Subcutaneous abdominal adipose tissue (tissue), 5 donors: ENCODE data around the gene IFNL3.

Source experiments
- H3K27ac ChIP-seq: one replicate; pipeline ENCODE4 v1.7.0; 2013; ENCODE audit warnings: low read depth, mild to moderate bottlenecking, inconsistent platforms, low read length, moderate library complexity
- H3K27me3 ChIP-seq, 5 donors: one replicate each; pipeline ENCODE4 v1.7.0; 2013; ENCODE audit warnings: low read length in 5 of 5, inconsistent platforms in 1 of 5; ENCODE audit not compliant: control insufficient read depth in 5 of 5, insufficient read depth in 4 of 5
- H3K36me3 ChIP-seq, 5 donors: one replicate each; pipeline ENCODE4 v1.7.0; 2013; ENCODE audit warnings: low read length in 5 of 5; ENCODE audit not compliant: control insufficient read depth in 5 of 5, insufficient read depth in 5 of 5
- H3K4me1 ChIP-seq, 5 donors: one replicate each; pipeline ENCODE4 v1.7.0; 2013; ENCODE audit warnings: low read length in 5 of 5, mild to moderate bottlenecking in 3 of 5, moderate library complexity in 1 of 5; ENCODE audit not compliant: control insufficient read depth in 5 of 5, insufficient read depth in 5 of 5
- H3K4me3 ChIP-seq, 5 donors: one replicate each; pipeline ENCODE4 v1.7.0; 2013; ENCODE audit warnings: low read length in 5 of 5, low read depth in 1 of 5
- H3K9ac ChIP-seq, 5 donors: one replicate each; pipeline ENCODE4 v1.7.0; 2013; ENCODE audit warnings: low read length in 5 of 5, mild to moderate bottlenecking in 4 of 5, moderate library complexity in 3 of 5
- H3K9me3 ChIP-seq, 5 donors: one replicate each; pipeline ENCODE4 v1.7.0; 2013; ENCODE audit warnings: low read length in 5 of 5; ENCODE audit not compliant: control insufficient read depth in 5 of 5
- donor health status: healthy.
- donor health status: healthy.
- donor health status: healthy.
- donor health status: healthy.
- donor health status: healthy.

The IFNL3 gene

DNA sequence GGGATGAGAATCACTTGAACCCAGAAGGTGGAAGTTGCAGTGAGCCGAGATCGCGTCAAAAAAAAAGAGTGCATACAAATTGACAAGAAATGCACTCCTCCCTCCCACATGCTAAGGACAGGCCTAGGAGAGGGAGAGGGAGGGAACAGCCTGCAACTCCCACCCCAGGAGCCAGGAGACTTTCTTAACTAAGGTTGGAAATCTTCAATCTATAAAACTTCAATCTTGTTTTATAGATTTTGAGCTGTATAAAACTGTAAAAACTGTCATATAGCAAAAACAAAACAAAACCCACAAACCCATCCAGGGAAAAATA lies 39.4 kb downstream of the IFNL3 start:
- H3K4me1 ChIP-seq = no peaks in the 10 kb centered on the region

DNA sequence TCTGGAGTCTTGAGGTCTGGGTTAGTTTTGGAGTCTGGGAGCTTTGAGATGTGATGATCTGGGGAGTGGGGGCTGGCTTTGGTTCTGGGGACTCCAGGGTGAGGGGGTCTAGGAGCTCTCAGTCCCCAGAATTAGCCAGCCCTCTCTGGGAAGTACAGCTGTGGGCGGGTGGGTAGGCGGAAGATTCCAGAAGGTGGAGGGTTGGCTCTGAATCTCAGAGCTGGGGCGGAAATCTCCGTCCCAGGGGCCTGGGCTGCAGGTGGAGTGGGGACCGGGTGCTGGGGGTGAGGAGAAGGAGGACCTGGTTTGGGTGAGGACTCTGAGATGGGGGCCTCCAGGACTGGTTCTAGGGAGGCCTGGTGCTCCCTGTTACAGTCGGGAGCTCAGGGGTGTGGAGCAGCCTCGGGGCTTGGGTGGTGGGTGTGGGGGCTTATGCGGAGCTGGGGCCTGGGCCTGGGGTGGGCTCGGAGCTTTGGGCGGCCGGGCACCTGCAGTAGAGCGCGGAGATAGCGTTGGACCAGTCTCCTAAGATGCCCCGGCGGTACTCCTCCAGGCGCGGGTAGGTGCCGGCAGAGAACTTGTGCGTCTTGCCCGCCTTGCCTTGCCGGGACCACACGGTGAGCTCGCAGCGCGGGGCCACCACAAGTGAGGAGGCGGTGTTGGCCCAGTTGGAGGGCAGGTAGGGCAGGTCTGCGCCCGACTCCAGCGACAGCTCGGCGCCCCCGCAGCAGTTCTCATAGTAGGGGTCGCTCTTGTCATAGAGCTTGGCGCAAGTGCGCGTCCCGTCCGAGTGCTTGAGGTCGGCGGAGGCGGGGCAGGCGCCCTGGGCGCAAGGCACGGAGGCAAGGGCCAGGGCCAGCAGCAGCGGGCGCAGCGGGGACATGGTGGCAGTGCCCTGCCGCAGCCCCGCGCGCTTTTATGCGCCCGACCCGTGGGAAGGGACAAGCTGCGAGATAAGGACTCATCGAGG lies 41.1 kb downstream of the IFNL3 start, which contains the start of gene SYCN:
Gene SYCN (minus strand): TSS at position 892 of the 970 bp plus-strand sequence. CDS start 9 bp downstream, at position 883.
- Histone ChIP-seq H3K9me3 (no peaks in the 10 kb centered on the region), H3K4me1 (no peaks in the 10 kb centered on the region), H3K9ac (no peak within 1 kb of the TSS), H3K36me3 (no peaks in the 10 kb centered on the region), H3K4me3 (no peak within 1 kb of the TSS), H3K27ac (no peak within 1 kb of the TSS), H3K27me3 (peaks cover 18 to 53% (median 48%) of the 10 kb centered on the region in 5 donors)

More for the DNA sequence above, 39.4 kb downstream of the IFNL3 start:
- H3K27ac ChIP-seq = no peak overlapping the region
- H3K36me3 ChIP-seq = no peaks in the 10 kb centered on the region
- H3K27me3 ChIP-seq = peaks cover 12 to 46% (median 38%) of the 10 kb centered on the region in 5 donors
- H3K4me3 ChIP-seq = no peak overlapping the region
- H3K9ac ChIP-seq = no peak overlapping the region
- H3K9me3 ChIP-seq = no peaks in the 10 kb centered on the region

DNA sequence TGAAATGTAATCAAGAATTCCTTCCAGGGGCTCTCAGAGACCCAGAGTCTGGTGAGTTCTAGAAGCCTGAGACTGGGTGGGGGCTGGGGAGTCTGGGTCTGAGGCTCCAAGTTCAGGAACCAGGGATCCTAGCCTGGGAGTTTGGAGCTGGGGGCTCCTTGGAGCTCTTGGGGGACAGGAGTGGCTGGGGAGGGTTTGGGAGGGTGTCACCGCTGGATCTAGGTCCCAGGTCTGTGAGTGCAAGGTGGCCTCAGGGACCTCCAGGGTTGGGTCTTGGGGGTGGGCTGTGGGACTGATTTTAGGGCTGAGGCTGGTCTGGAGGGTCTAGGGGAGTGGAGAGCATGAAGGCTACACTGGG lies 41.8 kb downstream of the IFNL3 start:
- Histone ChIP-seq H3K36me3 (no peaks in the 10 kb centered on the region), H3K4me1 (no peaks in the 10 kb centered on the region), H3K27ac (no peak overlapping the region), H3K9ac (no peak overlapping the region), H3K9me3 (no peaks in the 10 kb centered on the region), H3K27me3 (peaks cover 18 to 54% (median 47%) of the 10 kb centered on the region in 5 donors), H3K4me3 (no peak overlapping the region)

DNA sequence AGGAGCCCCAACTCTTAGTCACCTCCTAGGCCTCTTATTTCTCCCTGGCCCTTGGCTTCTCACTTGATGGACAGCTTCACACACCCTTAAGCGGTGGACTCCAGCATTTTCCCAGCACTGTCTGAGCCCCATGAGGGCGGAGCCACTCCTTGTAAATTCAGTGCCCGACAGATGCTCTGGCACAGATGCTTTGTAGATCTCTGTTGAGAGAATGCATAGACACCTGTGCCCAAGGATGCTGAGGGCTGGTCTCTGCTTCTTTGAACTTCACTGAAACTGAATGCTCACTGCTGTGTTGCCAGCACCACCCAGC lies 44.0 kb downstream of the IFNL3 start:
- Histone ChIP-seq H3K27me3 (peaks cover 31 to 74% (median 68%) of the 10 kb centered on the region in 5 donors), H3K4me1 (peaks cover 0 to 11% (median 3%) of the 10 kb centered on the region in 5 donors), H3K27ac (no peak overlapping the region), H3K4me3 (no peak overlapping the region), H3K9ac (no peak overlapping the region), H3K9me3 (no peaks in the 10 kb centered on the region), H3K36me3 (no peaks in the 10 kb centered on the region)

DNA sequence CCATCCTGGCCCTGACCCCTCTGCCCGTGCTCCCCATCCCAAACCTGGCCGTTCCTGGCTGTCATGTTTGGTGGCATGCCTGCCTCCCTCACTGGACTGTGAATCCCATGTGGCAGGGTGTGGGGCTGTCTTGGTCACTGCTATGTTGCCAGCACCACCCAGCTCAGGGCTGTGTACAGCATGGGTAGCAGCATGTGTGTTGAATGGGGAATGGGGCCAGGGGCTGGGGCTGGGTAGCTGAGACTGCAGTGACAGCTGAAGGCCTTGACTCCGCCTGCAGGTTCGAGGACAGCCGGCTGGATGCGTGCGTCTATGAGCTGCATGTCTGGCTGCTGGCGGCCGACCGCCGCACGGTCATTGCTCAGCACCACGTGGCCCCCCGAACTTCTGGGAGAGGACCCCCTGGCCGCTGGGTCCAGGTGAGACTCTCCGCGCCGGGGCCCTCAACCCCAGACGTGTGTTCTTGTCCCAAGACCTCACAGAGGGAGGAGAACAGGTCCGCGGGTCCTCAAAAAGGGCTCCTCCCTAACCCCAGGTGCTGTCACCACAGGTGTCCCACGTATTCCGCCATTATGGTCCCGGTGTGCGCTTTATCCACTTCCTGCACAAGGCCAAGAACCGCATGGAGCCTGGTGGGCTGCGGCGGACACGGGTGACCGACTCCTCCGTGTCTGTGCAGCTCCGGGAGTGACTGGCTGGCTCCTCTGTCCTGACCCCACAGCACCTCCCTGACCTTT lies 44.6 kb downstream of the IFNL3 start:
- Histone ChIP-seq H3K4me3 (no peak overlapping the region), H3K36me3 (no peaks in the 10 kb centered on the region), H3K9me3 (no peaks in the 10 kb centered on the region), H3K27ac (no peak overlapping the region), H3K27me3 (peaks cover 33 to 79% (median 73%) of the 10 kb centered on the region in 5 donors), H3K9ac (no peak overlapping the region), H3K4me1 (peaks cover 0 to 11% (median 3%) of the 10 kb centered on the region in 5 donors)

GRCh38 chr19:39199025-39199424 lies 45.8 kb downstream of the IFNL3 start:
- H3K27ac ChIP-seq = no peak overlapping the region
- H3K4me3 ChIP-seq = no peak overlapping the region
- no peaks in the 10 kb centered on the region for H3K9me3 ChIP-seq
- peaks cover 36 to 75% (median 73%) of the 10 kb centered on the region in 5 donors for H3K27me3 ChIP-seq
- H3K9ac ChIP-seq = no peak overlapping the region
- peaks cover 0 to 11% (median 3%) of the 10 kb centered on the region in 5 donors for H3K4me1 ChIP-seq
- no peaks in the 10 kb centered on the region for H3K36me3 ChIP-seq

DNA sequence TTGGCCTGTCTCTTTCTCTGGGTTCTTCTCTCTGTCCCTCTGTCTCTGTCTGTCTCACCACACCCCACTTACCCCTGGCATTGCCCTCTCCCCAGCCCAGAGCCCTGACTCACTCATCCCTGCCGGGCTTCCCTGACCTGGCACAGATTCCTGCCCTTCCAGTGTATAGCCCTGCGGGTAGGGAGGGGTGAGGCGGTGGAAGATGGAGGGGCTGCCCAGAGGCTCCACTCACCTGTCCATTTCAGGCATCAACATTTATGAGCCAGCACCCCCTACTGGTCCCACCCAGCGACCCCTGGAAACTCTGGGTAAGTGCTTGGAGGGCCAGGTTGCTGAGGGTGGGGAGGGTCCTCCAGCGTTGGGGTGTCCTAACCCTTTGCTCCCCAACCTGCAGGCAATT lies 47.0 kb downstream of the IFNL3 start:
- H3K36me3 ChIP-seq = no peaks in the 10 kb centered on the region
- no peak overlapping the region for H3K4me3 ChIP-seq
- H3K9me3 ChIP-seq = no peaks in the 10 kb centered on the region
- H3K27ac ChIP-seq = no peak overlapping the region
- peaks cover 32 to 65% (median 61%) of the 10 kb centered on the region in 5 donors for H3K27me3 ChIP-seq
- no peak overlapping the region for H3K9ac ChIP-seq
- H3K4me1 ChIP-seq = peaks cover 0 to 11% (median 3%) of the 10 kb centered on the region in 5 donors

DNA sequence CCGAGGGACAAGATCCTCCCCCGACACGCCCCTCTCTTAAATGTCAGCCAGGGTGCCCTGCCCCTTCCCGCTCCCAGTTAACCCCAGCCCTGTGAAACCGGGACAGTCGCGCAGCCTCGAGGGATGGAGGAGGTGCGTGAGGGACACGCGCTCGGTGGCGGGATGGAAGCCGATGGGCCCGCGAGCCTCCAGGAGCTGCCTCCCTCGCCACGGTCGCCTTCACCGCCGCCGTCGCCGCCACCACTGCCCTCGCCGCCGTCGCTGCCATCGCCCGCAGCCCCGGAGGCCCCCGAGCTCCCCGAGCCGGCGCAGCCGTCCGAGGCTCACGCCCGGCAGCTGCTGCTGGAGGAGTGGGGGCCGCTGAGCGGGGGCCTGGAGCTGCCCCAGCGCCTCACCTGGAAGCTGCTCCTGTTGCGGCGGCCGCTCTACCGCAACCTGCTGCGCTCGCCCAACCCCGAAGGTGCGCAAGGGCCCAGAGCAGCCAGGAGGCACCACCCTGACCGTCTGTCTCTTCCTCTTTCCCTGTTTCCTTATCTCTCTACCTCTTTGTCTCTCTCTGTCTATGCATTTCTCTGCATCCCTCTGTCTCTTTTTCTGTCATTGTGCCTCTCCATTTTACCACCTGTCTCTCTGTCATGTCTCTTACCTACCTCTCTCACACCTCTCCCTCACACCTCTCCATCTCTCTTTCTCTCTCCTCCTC lies 47.8 kb downstream of the IFNL3 start, which contains the start of gene NCCRP1:
Gene NCCRP1 (plus strand): TSS at position 105 of the 703 bp plus-strand sequence. CDS start 19 bp downstream, at position 124.
- Histone ChIP-seq H3K27me3 (peaks cover 32 to 60% (median 57%) of the 10 kb centered on the region in 5 donors), H3K9me3 (no peaks in the 10 kb centered on the region), H3K9ac (no peak within 1 kb of the TSS), H3K4me3 (no peak within 1 kb of the TSS), H3K36me3 (no peaks in the 10 kb centered on the region), H3K4me1 (peaks cover 0 to 11% (median 3%) of the 10 kb centered on the region in 5 donors), H3K27ac (no peak within 1 kb of the TSS)

DNA sequence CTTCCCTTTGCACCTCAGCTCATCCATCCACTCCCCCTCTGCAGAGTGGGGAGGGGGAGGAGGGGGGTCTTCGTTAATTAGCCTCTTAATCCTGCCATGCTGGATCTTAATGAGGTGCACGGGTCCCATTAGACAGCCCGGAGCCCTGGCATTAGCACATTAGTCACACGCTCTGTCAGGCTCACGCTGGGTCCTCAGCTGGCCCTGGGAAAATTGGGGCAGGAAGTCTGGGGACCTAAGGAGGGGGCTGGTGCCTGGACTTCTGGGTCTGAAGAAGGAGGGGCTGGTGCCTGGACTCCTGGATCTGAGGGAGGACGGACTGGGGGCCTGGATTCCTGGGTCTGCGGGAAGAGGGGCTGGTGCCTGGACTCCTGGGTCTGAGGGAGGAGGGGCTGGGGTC lies 48.5 kb downstream of the IFNL3 start:
- Histone ChIP-seq H3K27ac (no peak overlapping the region), H3K27me3 (peaks cover 32 to 58% (median 52%) of the 10 kb centered on the region in 5 donors), H3K9ac (no peak overlapping the region)

More for the DNA sequence above, 48.5 kb downstream of the IFNL3 start:
- Histone ChIP-seq H3K9me3 (no peaks in the 10 kb centered on the region), H3K4me1 (peaks cover 0 to 11% (median 3%) of the 10 kb centered on the region in 5 donors), H3K36me3 (no peaks in the 10 kb centered on the region), H3K4me3 (no peak overlapping the region)
